ENCODE measurements around the gene DACH1. TPM values are rescaled to one million over a fixed set of nuclear protein-coding genes. Genes with fewer than 3 reads are reported as not detected.

Gene DACH1
- total RNA-seq, 1 experiment from 2014 or later, result 0.31 TPM

- Mint-ChIP-seq H3K27ac (no peak overlapping the region), H3K4me1 (peaks cover 12% of the 10 kb centered on the region), H3K27me3 (ENCODE audit: low read depth) (no peaks in the 10 kb centered on the region), H3K9me3 (no peaks in the 10 kb centered on the region), H3K36me3 (no peaks in the 10 kb centered on the region), H3K4me3 (no peak overlapping the region)
- POLR2A ChIA-PET, result no interaction called here
- no peak for DNase-seq (ENCODE audit: low spot score)
- TF ChIP-seq ZNF396 (CRISPR knock-in tag; IDR thresholded peaks at IDR 0.05; ENCODE audit: borderline replicate concordance) (no peak), GABPB1 (CRISPR knock-in tag; IDR thresholded peaks at IDR 0.05) (no peak), AR (CRISPR knock-in tag; IDR thresholded peaks at IDR 0.05) (no peak)
- ATAC-seq, result no peak
- CTCF ChIA-PET, result no interaction called here
Observed at GRCh38 chr13:71621174-71622124, 245.6 kb downstream of the DACH1 start.

GRCh38 chr13:71619096-71619495, 247.9 kb downstream of the DACH1 start:
- Mint-ChIP-seq H3K4me3 (no peak overlapping the region), H3K36me3 (no peaks in the 10 kb centered on the region), H3K27me3 (ENCODE audit: low read depth) (no peaks in the 10 kb centered on the region), H3K27ac (no peak overlapping the region), H3K4me1 (peaks cover 8% of the 10 kb centered on the region), H3K9me3 (no peaks in the 10 kb centered on the region)
- CTCF ChIA-PET, result no interaction called here
- POLR2A ChIA-PET, result no interaction called here
- DNase-seq (ENCODE audit: low spot score) (no peak), ATAC-seq (no peak)
- TF ChIP-seq AR (CRISPR knock-in tag; IDR thresholded peaks at IDR 0.05), result no peak
- no peak for TF ChIP-seq SP1 (CRISPR knock-in tag; conservative IDR thresholded peaks at IDR 0.05)
- TF ChIP-seq TCF7 (CRISPR knock-in tag; IDR thresholded peaks at IDR 0.05; ENCODE audit: low read depth), result no peak
- no peak for TF ChIP-seq HMGXB4 (CRISPR knock-in tag; IDR thresholded peaks at IDR 0.05)
- TF ChIP-seq, protein P1, sequence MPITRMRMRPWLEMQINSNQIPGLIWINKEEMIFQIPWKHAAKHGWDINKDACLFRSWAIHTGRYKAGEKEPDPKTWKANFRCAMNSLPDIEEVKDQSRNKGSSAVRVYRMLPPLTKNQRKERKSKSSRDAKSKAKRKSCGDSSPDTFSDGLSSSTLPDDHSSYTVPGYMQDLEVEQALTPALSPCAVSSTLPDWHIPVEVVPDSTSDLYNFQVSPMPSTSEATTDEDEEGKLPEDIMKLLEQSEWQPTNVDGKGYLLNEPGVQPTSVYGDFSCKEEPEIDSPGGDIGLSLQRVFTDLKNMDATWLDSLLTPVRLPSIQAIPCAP (CRISPR knock-in tag; IDR thresholded peaks at IDR 0.05), result no peak
- no peak for TF ChIP-seq PRRX2 (CRISPR knock-in tag; IDR thresholded peaks at IDR 0.05)
- no peak for TF ChIP-seq ZNF138 (CRISPR knock-in tag; conservative IDR thresholded peaks at IDR 0.05)

GRCh38 chr13:71618159-71618558, 248.8 kb downstream of the DACH1 start:
- H3K27ac Mint-ChIP-seq, result no peak overlapping the region
- H3K36me3 Mint-ChIP-seq, result no peaks in the 10 kb centered on the region

More at GRCh38 chr13:71618159-71618558, 248.8 kb downstream of the DACH1 start:
- peaks cover 10% of the 10 kb centered on the region for H3K4me1 Mint-ChIP-seq
- H3K4me3 Mint-ChIP-seq, result no peak overlapping the region
- no peak for TF ChIP-seq USF1 (CRISPR knock-in tag; IDR thresholded peaks at IDR 0.05)
- TF ChIP-seq, protein P2, sequence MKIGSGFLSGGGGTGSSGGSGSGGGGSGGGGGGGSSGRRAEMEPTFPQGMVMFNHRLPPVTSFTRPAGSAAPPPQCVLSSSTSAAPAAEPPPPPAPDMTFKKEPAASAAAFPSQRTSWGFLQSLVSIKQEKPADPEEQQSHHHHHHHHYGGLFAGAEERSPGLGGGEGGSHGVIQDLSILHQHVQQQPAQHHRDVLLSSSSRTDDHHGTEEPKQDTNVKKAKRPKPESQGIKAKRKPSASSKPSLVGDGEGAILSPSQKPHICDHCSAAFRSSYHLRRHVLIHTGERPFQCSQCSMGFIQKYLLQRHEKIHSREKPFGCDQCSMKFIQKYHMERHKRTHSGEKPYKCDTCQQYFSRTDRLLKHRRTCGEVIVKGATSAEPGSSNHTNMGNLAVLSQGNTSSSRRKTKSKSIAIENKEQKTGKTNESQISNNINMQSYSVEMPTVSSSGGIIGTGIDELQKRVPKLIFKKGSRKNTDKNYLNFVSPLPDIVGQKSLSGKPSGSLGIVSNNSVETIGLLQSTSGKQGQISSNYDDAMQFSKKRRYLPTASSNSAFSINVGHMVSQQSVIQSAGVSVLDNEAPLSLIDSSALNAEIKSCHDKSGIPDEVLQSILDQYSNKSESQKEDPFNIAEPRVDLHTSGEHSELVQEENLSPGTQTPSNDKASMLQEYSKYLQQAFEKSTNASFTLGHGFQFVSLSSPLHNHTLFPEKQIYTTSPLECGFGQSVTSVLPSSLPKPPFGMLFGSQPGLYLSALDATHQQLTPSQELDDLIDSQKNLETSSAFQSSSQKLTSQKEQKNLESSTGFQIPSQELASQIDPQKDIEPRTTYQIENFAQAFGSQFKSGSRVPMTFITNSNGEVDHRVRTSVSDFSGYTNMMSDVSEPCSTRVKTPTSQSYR (CRISPR knock-in tag; IDR thresholded peaks at IDR 0.05), result no peak
- ATAC-seq (no peak), DNase-seq (ENCODE audit: low spot score) (no peak)
- no peaks in the 10 kb centered on the region for H3K9me3 Mint-ChIP-seq
- ChIA-PET POLR2A (no interaction called here), CTCF (interaction anchor here (0.9 kb wide), 1 partner anchor 41 kb away, joined by 3 read pairs; no protein-coding TSS in a partner anchor)
- H3K27me3 Mint-ChIP-seq (ENCODE audit: low read depth), result no peaks in the 10 kb centered on the region
